WTC11 (cell line): ENCODE measurements around the gene ZKSCAN2. TPM values are rescaled to one million over a fixed set of nuclear protein-coding genes. Genes with fewer than 3 reads are reported as not detected.
A peak's percentile ranks its signal among the peaks of the same experiment; 100 is the strongest.

Source experiments
- ATAC-seq: fragments of 200-7000 bp; cut with Tn5 transposase; 2 replicates; pipeline ENCODE4 v1.10.0; 2021; ENCODE audit warnings: mild to moderate bottlenecking, moderate library complexity
- CTCF ChIA-PET: fragments of 300-600 bp; sonication (Branson Sonifier 250); formaldehyde crosslinking; loops from one replicate; lab custom pipeline; 2021; ENCODE audit warnings: antibody characterized with exemption; lab: Charles Lee
- POLR2A ChIA-PET: fragments of 350-600 bp; sonication (Branson Sonifier 250); formaldehyde crosslinking; loops from one replicate; lab custom pipeline; 2021; ENCODE audit warnings: antibody characterized with exemption; lab: Charles Lee
- DNase-seq: peaks from one replicate; pipeline ENCODE4 v3.0.0; 2021; ENCODE audit warnings: low spot score
- H3K27ac Mint-ChIP-seq: 2 replicates; pipeline ENCODE4 v1.8.0; 2021; ENCODE audit warnings: mixed read lengths
- H3K27me3 Mint-ChIP-seq: 2 replicates; pipeline ENCODE4 v1.8.0; 2021; ENCODE audit warnings: low read depth, mild to moderate bottlenecking, moderate library complexity, mixed read lengths
- H3K36me3 Mint-ChIP-seq: 2 replicates; pipeline ENCODE4 v1.8.0; 2021; ENCODE audit warnings: mixed read lengths
- H3K4me1 Mint-ChIP-seq: 2 replicates; pipeline ENCODE4 v1.8.0; 2022; ENCODE audit warnings: mixed read lengths
- H3K4me3 Mint-ChIP-seq: 2 replicates; pipeline ENCODE4 v1.8.0; 2021; ENCODE audit warnings: mild to moderate bottlenecking, moderate library complexity, mixed read lengths
- H3K9me3 Mint-ChIP-seq: 2 replicates; pipeline ENCODE4 v1.8.0; 2021; ENCODE audit warnings: mixed read lengths
- ARID4B ChIP-seq: sonication (generic); formaldehyde crosslinking; IDR thresholded peaks from 2 replicates; pipeline ENCODE4 v1.8.0; 2023; ENCODE audit warnings: missing genetic modification reagents, mild to moderate bottlenecking, borderline replicate concordance
- CREB1 ChIP-seq: sonication (generic); formaldehyde crosslinking; IDR thresholded peaks from 2 replicates; pipeline ENCODE4 v1.8.0; 2023; ENCODE audit warnings: mild to moderate bottlenecking, missing genetic modification reagents
- GABPB1 ChIP-seq: sonication (generic); formaldehyde crosslinking; IDR thresholded peaks from 2 replicates; pipeline ENCODE4 v1.8.1; 2023; ENCODE audit warnings: mild to moderate bottlenecking, missing genetic modification reagents
- GTF2I ChIP-seq: fragments of 250-450 bp; sonication (Bioruptor Pico); conservative IDR thresholded peaks from 2 replicates; pipeline ENCODE4 v1.4.0; 2021; ENCODE audit warnings: mild to moderate bottlenecking
- MYBL2 ChIP-seq: sonication (generic); formaldehyde crosslinking; IDR thresholded peaks from 2 replicates; pipeline ENCODE4 v1.8.1; 2023; ENCODE audit warnings: mild to moderate bottlenecking, moderate library complexity, missing genetic modification reagents
- NFATC4 ChIP-seq: fragments of 250-450 bp; sonication (Bioruptor Pico); IDR thresholded peaks from 2 replicates; pipeline ENCODE4 v1.9.0; 2021; ENCODE audit warnings: mild to moderate bottlenecking
- ZBTB43 ChIP-seq: sonication (generic); formaldehyde crosslinking; IDR thresholded peaks from 2 replicates; pipeline ENCODE4 v1.8.1; 2023; ENCODE audit warnings: mild to moderate bottlenecking, missing genetic modification reagents
- ZNF138 ChIP-seq: sonication (generic); formaldehyde crosslinking; conservative IDR thresholded peaks from 2 replicates; pipeline ENCODE4 v1.8.1; 2022; ENCODE audit warnings: mild to moderate bottlenecking, moderate library complexity, missing genetic modification reagents
- total RNA-seq: library from RNA; stranded (reverse); gene quantifications from 3 replicates; pipeline ENCODE4 v1.2.3, GENCODE V29; 2021
- TF ChIP-seq, protein P1 (sequence below): sonication (generic); formaldehyde crosslinking; IDR thresholded peaks from 2 replicates; pipeline ENCODE4 v1.8.1; 2023; ENCODE audit warnings: mild to moderate bottlenecking, missing genetic modification reagents, borderline replicate concordance

The ZKSCAN2 gene
- total RNA-seq, 1 experiment from 2014 or later = 13.0 TPM

- peak; percentile 63; the same call in 1 of the 2 replicates for TF ChIP-seq ZBTB43 (CRISPR knock-in tag)
- TF ChIP-seq CREB1 (CRISPR knock-in tag) = no peak
- TF ChIP-seq MYBL2 (CRISPR knock-in tag) = peak; percentile 61; the same call in 1 of the 2 replicates
Measured at GRCh38 chr16:25257470-25257955, at the start of gene ZKSCAN2 (continued).

GRCh38 chr16:25299792-25300590 is 42.3 kb upstream of the ZKSCAN2 start:
- DNase-seq (no peak), ATAC-seq (no peak)
- Mint-ChIP-seq H3K9me3 (peaks cover 9% of the 10 kb centered on the region; the same call in 1 of the 2 replicates), H3K36me3 (no peaks in the 10 kb centered on the region), H3K4me3 (no peak overlapping the region), H3K27ac (no peak overlapping the region), H3K27me3 (no peaks in the 10 kb centered on the region), H3K4me1 (no peaks in the 10 kb centered on the region)
- ChIA-PET CTCF (interaction anchor here (0.7 kb wide), 2 partner anchors 305 to 1210 kb away, joined by 3 to 4 read pairs; no protein-coding TSS in a partner anchor), POLR2A (interaction anchor here (0.6 kb wide), 2 partner anchors 85 to 587 kb away, joined by 3 to 4 read pairs; no protein-coding TSS in a partner anchor)
- no peak for TF ChIP-seq GABPB1 (CRISPR knock-in tag)
- no peak for TF ChIP-seq ZNF138 (CRISPR knock-in tag)
- TF ChIP-seq, protein P1, sequence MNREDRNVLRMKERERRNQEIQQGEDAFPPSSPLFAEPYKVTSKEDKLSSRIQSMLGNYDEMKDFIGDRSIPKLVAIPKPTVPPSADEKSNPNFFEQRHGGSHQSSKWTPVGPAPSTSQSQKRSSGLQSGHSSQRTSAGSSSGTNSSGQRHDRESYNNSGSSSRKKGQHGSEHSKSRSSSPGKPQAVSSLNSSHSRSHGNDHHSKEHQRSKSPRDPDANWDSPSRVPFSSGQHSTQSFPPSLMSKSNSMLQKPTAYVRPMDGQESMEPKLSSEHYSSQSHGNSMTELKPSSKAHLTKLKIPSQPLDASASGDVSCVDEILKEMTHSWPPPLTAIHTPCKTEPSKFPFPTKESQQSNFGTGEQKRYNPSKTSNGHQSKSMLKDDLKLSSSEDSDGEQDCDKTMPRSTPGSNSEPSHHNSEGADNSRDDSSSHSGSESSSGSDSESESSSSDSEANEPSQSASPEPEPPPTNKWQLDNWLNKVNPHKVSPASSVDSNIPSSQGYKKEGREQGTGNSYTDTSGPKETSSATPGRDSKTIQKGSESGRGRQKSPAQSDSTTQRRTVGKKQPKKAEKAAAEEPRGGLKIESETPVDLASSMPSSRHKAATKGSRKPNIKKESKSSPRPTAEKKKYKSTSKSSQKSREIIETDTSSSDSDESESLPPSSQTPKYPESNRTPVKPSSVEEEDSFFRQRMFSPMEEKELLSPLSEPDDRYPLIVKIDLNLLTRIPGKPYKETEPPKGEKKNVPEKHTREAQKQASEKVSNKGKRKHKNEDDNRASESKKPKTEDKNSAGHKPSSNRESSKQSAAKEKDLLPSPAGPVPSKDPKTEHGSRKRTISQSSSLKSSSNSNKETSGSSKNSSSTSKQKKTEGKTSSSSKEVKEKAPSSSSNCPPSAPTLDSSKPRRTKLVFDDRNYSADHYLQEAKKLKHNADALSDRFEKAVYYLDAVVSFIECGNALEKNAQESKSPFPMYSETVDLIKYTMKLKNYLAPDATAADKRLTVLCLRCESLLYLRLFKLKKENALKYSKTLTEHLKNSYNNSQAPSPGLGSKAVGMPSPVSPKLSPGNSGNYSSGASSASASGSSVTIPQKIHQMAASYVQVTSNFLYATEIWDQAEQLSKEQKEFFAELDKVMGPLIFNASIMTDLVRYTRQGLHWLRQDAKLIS (CRISPR knock-in tag) = no peak

DNA sequence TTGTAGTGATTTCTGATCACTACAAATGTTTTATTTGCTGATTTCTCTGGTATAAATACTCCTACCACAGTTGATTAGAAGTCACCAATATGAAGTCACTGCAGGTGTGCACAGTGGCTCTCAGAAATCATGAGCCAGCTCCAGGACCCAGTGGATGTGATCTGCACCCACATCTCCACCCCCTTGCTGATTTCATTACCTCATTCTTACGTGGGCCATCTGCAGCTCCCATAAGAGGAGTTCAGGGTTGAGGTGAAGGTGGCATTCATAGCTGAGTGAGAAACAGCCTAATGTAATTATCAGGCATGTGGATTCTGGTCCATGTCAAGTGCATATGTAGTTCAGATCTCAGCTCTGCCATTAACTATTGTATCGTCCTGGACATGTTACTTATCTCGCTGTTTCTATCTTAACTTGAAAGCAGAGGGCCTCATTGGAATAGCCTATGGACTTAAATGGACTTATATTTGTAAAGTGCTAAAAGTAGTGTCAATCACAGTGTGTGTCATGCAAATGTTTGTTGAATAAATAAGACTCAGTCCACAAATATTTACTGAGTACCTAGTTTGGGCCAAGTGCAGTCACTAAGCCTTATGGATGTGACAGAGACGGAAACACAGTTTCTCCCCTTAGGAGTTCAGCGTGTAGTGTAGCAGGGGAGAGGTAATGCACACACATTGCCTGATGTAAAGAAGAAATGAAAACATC is 40.7 kb upstream of the ZKSCAN2 start:
- no peaks in the 10 kb centered on the region for H3K36me3 Mint-ChIP-seq
- POLR2A ChIA-PET = no interaction called here
- no peak overlapping the region for H3K4me3 Mint-ChIP-seq
- no peaks in the 10 kb centered on the region for H3K27me3 Mint-ChIP-seq
- CTCF ChIA-PET = no interaction called here
- peaks cover 3% of the 10 kb centered on the region; the same call in 1 of the 2 replicates for H3K9me3 Mint-ChIP-seq
- H3K27ac Mint-ChIP-seq = no peak overlapping the region
- TF ChIP-seq NFATC4 (CRISPR knock-in tag) (no peak), ARID4B (no peak), GTF2I (CRISPR knock-in tag) (no peak)
- TF ChIP-seq, protein P1 (CRISPR knock-in tag) = no peak
- no peak for ATAC-seq
- no peak for DNase-seq
- H3K4me1 Mint-ChIP-seq = no peaks in the 10 kb centered on the region
